GM21381 (cell line): ENCODE data around the gene STX5.
"Not testable (repeated sequence)": the region's sequence is repeated elsewhere in the genome, so short reads cannot be mapped to it uniquely, and the experiment has no call there.

Source experiments
- ATAC-seq: cut with Tn5 transposase; IDR thresholded peaks from one replicate; pipeline ENCODE4 v1.9.1; 2021; ENCODE audit warnings: mild to moderate bottlenecking, moderate library complexity; ENCODE audit not compliant: unreplicated experiment

STX5 gene

DNA sequence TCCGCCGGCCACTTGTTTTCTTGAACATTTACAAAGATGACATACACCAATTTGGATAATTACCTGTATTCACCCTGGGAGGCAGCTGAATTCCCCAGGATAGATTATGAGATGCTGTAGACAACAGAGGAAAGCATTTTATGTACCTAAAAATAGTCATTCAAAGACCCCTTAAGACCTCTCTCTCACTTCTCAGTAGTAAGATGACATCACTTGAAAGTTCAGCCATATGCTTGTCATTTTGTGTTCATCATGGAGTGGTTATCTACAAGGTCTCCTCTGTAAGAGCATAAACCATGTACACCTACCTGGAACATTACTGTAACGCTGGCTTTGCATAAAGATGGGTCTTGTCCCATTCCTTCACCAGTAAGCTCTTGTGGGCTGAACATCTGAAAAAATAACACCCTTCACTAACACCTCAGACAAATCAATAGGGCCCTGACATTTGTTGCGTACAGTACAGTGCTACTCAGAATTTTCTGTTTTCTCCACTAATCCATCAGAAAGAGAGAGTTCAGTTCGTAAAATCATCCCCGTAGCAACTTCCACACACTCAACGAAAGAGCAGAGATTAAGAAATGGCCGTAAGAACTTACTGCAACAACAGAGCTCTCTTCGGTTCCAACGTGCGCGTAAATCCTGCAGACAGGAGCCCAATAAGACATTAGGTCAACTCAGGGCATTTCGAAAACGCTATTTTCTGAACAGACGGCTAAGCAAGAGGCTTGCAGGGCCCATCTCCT is 23.1 kb upstream of the STX5 start:
- ATAC-seq: no peak

DNA sequence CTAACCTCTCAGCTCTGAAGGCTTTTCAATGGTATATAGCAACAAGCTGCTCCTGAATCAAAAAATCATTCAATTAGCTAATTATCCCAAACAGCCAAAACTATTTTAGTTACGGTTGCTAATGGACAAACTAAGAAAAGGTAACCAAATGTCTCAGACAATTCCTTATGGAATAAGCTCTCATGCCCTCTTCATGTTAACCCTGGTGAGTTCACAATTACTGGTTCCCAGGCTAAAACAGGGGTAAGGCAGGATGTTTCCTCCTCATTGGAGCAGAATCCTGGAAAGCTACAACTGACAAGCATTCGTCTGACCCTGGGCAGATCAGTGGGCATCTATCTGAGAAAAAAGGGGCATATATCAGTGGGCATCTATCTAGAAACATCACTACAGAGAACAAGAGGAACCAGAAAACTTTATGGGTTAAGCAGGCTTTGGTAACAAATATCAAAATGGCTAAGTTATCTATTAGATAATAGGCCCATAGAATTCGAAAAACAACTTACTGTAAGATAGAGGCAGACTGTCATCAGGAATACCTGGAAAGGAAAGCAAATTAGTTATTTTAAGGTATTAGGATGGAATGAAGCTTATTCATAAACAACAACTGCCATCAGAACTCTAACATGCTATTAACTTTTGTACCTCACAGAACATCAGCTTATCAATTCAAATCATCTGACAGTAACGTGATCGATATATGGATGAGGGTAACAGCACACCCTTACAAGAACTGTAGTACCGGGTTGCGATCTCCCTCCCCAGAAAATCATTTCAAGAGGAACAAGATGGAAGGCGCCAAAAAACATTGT is 22.4 kb upstream of the STX5 start:
- ATAC-seq: no peak

DNA sequence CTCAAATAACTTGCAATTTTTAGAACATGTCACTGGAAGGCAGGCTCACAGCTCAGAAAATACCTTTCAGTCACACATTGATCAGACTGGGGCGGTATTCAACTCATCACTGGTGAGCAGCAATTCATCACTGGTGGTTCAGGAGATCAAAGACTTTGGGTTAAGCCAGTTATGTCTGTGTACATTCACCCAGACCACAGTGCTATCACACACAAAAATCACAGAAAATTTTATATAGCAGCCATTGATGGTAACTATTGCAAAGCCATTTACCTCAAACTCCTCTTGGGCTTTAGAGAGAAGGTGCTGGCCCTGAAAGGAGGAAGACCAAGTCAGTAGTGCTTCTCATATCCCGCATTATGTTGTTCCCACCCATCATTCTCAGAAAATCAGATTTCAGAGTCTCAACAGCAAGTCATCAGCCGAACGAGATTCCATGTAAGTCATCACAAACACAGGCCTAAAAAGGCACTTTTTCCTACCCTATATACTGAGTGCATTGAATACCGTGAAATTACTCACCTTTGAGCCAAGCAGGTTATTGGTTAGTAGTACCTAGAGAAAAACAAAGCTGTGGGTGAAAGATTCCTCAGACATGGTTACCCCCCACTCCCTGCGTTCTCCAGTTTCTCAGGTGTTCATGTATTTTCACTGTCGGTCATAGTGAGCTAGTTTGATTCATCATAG is 21.6 kb upstream of the STX5 start:
- ATAC-seq: no peak

DNA sequence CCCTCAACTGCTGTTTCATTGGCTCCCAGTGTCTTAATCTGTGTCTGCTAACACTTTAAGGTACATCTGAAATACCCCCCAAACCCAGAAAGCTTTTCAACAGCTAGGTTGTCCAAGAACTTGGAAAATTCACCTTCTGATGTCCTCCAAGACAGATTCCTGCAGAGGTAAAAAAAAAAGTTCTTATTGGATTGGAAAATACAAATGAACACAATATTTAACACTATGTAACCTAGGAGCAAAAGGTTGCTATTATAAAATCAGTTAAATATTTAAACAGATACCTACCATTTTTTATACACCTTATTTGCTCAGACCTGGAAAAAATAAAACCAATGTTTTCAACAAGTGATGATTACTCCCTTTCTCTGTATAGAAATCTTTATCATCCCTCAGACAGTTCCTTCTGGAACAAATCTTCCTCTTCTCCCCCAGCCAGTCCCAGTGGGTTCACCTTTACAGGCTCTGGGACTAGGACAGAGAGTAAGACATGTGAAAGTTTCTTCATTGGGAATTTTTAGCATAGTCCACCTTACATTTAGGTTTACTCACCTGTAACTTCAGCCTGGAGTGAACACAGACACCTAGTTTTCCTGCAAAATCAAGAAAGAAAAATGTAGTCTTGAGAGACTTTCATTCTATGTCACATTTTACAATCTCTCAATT is 20.8 kb upstream of the STX5 start:
- ATAC-seq: no peak

DNA sequence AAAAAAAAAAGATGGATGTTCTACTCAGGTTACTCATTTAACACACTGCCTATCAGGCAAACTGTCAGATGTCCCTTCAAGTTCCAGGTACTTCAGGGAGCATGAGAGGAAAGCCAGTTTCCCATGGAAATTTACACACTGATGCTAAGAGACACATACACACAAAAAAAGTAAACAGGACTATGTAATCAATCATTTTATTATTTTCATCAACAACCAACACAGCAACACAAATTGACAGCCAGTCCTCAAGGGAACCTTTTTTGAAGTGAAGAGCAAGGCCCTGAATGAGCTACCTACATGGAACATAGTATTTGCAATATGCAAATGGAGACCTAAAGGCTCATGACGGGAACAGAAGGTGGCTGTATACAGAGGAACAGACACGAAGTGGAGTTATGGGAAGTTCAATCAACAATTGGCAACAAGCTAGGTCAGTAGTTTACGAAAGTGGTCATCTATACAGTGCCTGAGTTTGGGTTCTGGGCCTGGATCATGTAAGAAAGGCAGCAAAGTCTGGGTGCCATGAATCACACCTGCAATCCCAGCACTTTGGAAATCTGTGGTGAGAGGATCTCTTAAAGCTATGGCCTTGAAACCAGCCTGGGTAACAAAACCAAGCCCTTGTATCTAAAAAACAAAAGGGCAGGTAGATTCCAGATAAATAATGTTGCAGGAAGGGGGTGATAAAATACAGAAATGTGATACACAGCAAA is 20.1 kb upstream of the STX5 start:
- no peak for ATAC-seq

DNA sequence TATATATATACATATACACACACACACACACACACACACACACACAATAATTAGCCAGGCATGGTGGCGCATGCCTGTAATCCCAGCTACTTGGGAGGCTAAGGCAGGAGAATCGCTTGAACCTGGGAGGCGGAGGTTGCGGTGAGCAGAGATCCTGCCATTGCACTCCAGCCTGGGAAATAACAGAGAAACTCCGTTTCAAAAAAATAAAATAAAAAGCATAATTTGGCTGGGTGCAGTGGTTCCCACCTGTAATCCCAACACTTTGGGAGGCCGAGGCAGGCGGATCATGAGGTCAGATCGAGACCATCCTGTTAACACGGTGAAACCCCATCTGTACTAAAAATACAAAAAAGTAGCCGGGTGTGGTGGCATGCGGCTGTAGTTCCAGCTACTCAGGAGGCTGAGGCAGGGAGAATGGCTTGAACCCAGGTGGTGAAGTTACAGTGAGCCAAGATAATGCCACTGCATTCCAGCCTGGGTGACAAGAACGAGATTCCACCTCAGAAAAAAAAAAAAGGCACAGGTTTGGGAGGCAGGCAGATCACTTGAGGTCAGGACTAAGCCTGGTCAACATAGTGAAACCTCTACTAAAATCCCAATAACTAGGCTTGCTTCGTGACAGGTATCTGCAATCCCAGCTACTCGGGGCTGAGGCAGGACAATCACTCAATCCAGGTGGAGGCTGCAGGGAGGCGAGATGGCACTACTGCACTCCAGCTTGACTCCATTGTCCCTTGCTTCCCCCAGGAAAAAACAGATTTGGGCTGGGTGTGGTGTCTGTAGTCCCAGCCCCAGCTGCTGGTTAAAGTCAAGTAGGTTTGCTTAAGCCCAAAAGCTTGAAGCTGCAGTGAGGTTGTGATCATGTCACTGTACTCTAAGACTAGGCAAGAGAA is 19.3 kb upstream of the STX5 start:
- no peak for ATAC-seq

DNA sequence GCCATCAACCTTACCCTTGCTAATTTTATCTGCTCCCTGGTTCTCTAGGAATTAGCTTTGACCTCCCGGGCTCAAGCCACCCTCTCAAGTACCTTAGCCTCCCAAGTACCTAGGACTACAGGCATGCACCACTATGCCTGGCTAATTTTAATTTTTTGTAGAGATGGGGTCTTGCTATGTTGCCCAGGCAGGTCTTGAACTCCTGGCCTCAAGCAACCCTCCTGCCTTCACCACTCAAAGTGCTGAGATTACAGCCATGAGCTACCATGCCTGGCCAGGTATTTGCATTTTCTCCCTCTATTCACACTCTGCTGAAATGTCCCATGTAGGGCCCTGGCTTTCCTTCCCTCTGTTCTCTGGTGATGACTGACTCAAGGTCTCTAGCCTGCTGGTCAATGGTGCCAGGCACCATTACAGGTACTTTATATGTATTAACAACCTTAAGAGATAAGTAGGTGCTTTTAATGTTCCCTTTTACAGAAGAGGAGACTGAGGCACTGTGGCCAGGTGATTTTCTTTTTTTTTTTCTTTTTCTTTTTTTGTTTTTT is 16.0 kb upstream of the STX5 start:
- ATAC-seq: no peak

DNA sequence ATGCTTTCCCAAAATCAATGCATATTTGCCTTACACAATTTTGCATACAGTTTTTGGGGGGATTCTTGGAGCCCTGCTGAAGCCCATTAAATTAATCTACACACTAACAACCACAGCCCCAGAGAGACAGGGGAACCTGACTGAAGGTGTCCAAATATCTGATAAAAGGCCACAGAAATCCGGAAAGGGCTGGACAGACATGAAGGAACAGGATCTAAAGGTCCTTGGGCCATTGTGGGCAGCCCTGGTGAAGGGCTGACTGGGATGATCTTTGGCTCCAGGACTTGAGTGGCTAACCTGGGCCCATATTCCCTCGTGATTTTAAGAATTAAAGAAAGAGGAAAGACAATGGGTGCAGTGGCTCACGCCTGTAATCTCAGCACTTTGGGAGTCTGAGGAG is 14.3 kb upstream of the STX5 start:
- ATAC-seq: no peak

DNA sequence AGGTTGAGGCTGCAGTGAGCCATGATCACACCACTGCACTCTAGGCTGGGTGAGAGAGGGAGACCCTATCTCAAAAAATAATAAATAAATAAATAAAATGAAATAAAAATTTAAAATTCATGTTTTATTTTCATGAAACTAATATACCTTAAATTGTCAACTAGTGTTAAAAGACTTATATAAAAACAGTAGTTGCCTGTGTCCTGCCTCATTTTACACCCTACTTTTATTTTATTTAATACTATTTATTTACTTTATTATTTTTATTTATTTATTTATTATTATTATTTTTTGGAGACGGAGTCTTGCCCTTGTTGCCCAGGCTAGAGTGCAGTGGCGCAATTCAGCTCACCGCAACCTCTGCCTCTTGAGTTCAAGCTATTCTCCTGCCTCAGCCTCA is 12.3 kb upstream of the STX5 start:
- no peak for ATAC-seq

DNA sequence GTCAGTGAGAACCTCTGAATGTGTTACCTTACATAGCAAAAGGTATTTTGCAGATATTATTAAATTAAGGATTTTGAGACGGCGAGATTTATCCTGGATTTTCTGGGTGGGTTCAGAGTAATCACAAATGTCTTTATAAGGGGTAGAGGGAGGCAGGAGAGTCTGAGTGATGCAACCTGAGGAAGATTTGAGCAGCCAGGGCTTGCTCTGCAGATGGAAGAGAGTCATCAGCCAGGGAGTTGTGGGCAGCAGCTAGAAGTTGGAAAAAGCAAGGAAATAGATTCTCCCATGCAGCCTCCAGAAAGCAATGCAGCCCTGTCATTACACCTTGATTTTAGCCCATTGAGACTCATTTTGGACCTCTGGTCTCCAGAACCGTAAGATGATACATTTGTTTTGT is 11.6 kb upstream of the STX5 start:
- ATAC-seq: no peak

- not testable (repeated sequence) for ATAC-seq
Observed at GRCh38 chr11:62842891-62843290, 11.0 kb upstream of the STX5 start.

DNA sequence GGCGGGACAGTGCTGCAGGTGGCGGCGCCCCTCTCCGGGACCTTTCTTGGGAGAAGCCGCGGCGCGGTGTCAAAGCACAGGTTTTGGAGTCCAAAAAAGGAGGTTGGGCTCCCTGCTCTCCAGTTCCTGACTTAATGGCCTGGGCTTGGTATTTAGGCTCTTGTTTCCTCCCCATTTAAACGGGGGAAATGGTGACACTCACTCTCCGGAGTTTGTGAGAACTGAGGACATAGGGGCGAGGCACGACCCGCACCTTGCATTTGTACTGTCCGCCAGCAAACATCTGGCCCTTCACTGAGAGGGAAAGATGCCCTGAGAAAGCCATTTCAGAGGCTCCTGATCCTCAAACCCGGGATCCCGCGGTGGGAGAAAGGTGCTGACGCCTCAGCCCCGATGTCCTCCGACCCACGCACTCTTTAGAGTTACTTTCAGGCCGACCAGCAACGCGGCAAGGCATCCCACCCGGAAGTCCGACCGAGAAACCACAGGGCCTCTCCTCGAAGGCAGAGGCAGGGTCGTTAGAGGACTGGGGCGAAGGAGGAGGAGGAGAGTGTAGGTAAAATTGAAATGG is 10.4 kb upstream of the STX5 start:
- no peak for ATAC-seq

DNA sequence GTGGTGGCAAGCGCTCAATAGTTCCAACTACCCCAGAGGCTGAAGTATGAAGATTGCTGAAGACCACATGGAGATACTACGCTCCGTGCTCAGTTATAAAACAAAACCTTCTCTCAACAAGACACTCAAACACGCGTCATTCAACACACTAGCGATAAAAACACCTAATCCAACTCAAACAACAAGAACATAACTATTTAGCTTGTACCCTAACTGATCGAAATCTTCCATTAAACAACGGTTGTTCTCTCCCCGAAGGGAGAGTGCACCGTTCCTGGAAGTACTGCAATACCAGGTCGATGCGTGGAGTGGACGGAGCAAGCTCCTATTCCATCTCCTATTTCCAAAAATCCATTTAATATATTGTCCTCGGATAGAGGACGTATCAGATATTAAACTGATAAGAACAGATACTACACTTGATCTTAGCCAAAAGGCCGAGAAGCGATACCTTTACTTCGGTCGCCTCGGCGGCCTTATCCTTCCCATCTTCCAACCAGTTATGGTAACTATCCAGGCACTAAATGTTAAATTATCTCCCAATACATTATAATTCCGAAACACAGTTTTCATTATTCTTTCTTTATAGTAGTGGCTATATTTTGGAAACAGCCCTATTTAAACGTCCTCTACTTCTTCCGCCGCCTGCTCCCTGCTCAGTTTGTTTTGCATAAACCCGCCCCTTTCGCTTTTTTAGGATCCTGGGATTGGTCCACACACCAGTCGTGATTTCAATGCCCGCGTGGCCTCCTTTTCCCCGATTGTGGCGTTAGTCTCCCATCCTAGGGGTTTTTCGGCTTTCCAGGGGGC is 9.7 kb upstream of the STX5 start:
- ATAC-seq: peak; percentile 56

DNA sequence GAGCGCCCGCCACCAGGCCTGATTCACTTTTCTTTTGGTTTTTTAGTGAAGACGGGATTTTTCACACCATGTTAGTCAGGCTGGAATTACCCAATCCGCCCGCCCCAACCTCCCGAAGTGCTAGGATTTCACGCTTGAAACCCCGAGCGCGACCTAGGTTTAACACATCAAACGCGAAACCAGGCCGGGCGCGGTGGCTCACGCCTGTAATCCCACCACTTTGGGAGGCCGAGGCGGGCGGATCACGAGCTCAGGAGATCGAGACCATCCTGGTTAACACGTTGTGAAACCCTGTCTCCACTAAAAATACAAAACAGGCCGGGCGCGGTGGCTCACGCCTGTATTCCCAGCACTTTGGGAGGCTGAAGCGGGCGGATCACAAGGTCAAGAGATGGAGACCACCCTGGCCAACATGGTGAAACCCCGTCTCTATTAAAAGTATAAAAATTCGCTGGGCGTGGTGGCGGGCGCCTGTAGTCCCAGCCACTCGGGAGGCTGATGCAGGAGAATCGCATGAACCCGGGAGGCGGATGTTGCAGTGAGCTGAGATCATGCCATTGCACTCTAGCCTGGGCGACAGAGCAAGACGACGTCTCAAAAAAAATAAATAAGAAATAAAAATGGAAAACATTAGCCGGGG is 9.0 kb upstream of the STX5 start:
- ATAC-seq: not testable (repeated sequence)

- ATAC-seq: peak; percentile 46
Observed at GRCh38 chr11:62839050-62839945, 7.4 kb upstream of the STX5 start, which contains the start of gene WDR74. TSS of gene WDR74 (minus strand) at chr11:62839590. CDS start at chr11:62839570, 20 bp downstream.

DNA sequence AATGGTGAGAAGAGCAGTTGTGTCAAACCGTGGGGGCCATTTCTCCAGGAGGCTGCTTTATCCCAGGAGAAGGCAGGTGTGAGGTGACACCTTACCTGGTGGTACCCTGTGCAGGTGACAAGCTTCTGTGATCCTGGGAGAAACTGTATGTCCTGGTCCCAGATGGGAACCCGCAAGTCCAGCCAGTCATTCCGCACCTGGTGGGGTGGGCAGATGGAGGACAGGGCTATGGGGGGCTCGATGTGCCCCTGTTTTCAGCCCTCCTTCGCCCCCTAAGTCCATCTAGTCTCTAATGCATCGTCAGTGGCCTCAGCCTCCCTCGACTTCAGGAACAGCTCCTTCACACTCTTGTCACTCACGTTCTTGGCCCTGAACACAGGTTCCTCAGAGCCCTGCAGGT is 3.5 kb upstream of the STX5 start:
- no peak for ATAC-seq
